Stimulated activated CD4-positive, alpha-beta T cell treated with anti-CD3 and anti-CD28 coated beads, Interleukin-4, amount 100 ng/mL, for 24 hours (primary cell): ENCODE results near the gene ALK.

Experiments
- DNase-seq: peaks from one replicate; pipeline ENCODE4 v3.0.0-alpha.2; 2020

Gene ALK

GRCh38 chr2:29598978-29599377 is 322.4 kb downstream of the ALK start:
- DNase-seq: no peak

- no peak for DNase-seq
Observed at GRCh38 chr2:29597035-29597434, 324.4 kb downstream of the ALK start.

GRCh38 chr2:29596584-29596983 is 324.8 kb downstream of the ALK start:
- no peak for DNase-seq

GRCh38 chr2:29591600-29591999 is 329.8 kb downstream of the ALK start:
- no peak for DNase-seq

GRCh38 chr2:29590211-29590610 is 331.2 kb downstream of the ALK start:
- no peak for DNase-seq

GRCh38 chr2:29589440-29590103 is 331.8 kb downstream of the ALK start:
- DNase-seq: no peak

GRCh38 chr2:29587402-29588190 is 333.8 kb downstream of the ALK start:
- no peak for DNase-seq

- no peak for DNase-seq
Observed at GRCh38 chr2:29586919-29587318, 334.5 kb downstream of the ALK start.

GRCh38 chr2:29583548-29584156 is 337.7 kb downstream of the ALK start:
- no peak for DNase-seq

GRCh38 chr2:29583104-29583503 is 338.3 kb downstream of the ALK start:
- no peak for DNase-seq

GRCh38 chr2:29582062-29582461 is 339.3 kb downstream of the ALK start:
- no peak for DNase-seq

- no peak for DNase-seq
Observed at GRCh38 chr2:29580223-29580622, 341.2 kb downstream of the ALK start.

- no peak for DNase-seq
Observed at GRCh38 chr2:29579495-29580169, 341.8 kb downstream of the ALK start.

- no peak for DNase-seq
Observed at GRCh38 chr2:29578084-29578598, 343.2 kb downstream of the ALK start.

GRCh38 chr2:29576231-29576630 is 345.2 kb downstream of the ALK start:
- no peak for DNase-seq

GRCh38 chr2:29575370-29575890 is 346.0 kb downstream of the ALK start:
- DNase-seq: no peak

- no peak for DNase-seq
Observed at GRCh38 chr2:29573612-29574011, 347.8 kb downstream of the ALK start.

GRCh38 chr2:29573147-29573546 is 348.2 kb downstream of the ALK start:
- DNase-seq: no peak

- no peak for DNase-seq
Observed at GRCh38 chr2:29570539-29570938, 350.8 kb downstream of the ALK start.

GRCh38 chr2:29567906-29568520 is 353.4 kb downstream of the ALK start:
- no peak for DNase-seq

- no peak for DNase-seq
Observed at GRCh38 chr2:29563697-29564096, 357.7 kb downstream of the ALK start.

GRCh38 chr2:29562896-29563295 is 358.5 kb downstream of the ALK start:
- DNase-seq: no peak

- no peak for DNase-seq
Observed at GRCh38 chr2:29562319-29562718, 359.1 kb downstream of the ALK start.
